PC-9 (cell line): Measurements from ENCODE around the gene CNTN4. TPM values are rescaled to one million over a fixed set of nuclear protein-coding genes. Genes with fewer than 3 reads are reported as not detected.

Experiments used
- BruUV-seq: library from RNA; stranded (reverse); fragments of 400-500 nt; replicated peaks from 2 replicates; lab custom pipeline; 2021; lab: Mats Ljungman, UMichigan
- CTCF ChIA-PET: fragments of 300-600 bp; sonication (Branson Sonifier 250); formaldehyde crosslinking; loops from one replicate; lab custom pipeline; 2022; ENCODE audit warnings: antibody characterized with exemption; lab: Charles Lee
- POLR2A ChIA-PET: fragments of 300-600 bp; sonication (Branson Sonifier 250); formaldehyde crosslinking; loops from one replicate; lab custom pipeline; 2022; ENCODE audit warnings: antibody characterized with exemption; ENCODE audit not compliant: unreplicated experiment; lab: Charles Lee
- DNase-seq, 2 experiments: peaks; one replicate each; pipeline versions ENCODE4 v3.0.0 to v3.0.0-alpha.2; 2015 to 2022; ENCODE audit warnings: mixed read lengths in 1 of 2
- H2AFZ ChIP-seq: fragments of 200-600 bp; sonication (generic); 2 replicates; pipeline ENCODE4 v1.8.1; 2017; ENCODE audit warnings: antibody characterized with exemption
- H3F3A ChIP-seq: fragments of 200-600 bp; sonication (generic); 2 replicates; pipeline ENCODE4 v1.8.1; 2017; ENCODE audit warnings: antibody characterized with exemption, mild to moderate bottlenecking, low read depth; ENCODE audit not compliant: insufficient read depth
- H3K27ac ChIP-seq: fragments of 200-600 bp; sonication (generic); 2 replicates; pipeline ENCODE4 v1.6.1; 2016; ENCODE audit warnings: mixed run types
- H3K27me3 ChIP-seq: fragments of 200-600 bp; sonication (generic); 2 replicates; pipeline ENCODE4 v1.6.1; 2016; ENCODE audit warnings: low read depth, mixed run types; ENCODE audit not compliant: insufficient read depth
- H3K36me3 ChIP-seq: fragments of 200-600 bp; sonication (generic); 2 replicates; pipeline ENCODE4 v1.6.1; 2016; ENCODE audit warnings: low read depth, mixed run types
- H3K4me1 ChIP-seq: fragments of 200-600 bp; sonication (generic); replicated peaks from 2 replicates; pipeline ENCODE4 v1.6.1; 2016; ENCODE audit warnings: mixed run types; ENCODE audit not compliant: insufficient read depth
- H3K4me2 ChIP-seq: fragments of 200-600 bp; sonication (generic); 2 replicates; pipeline ENCODE4 v1.6.1; 2017; ENCODE audit warnings: mixed run types
- H3K4me3 ChIP-seq: fragments of 200-600 bp; sonication (generic); 2 replicates; pipeline ENCODE4 v1.6.1; 2016; ENCODE audit warnings: mixed run types
- H3K79me2 ChIP-seq: fragments of 200-600 bp; sonication (generic); 2 replicates; pipeline ENCODE4 v1.6.1; 2017; ENCODE audit warnings: low read depth, mixed run types
- H3K9me2 ChIP-seq: fragments of 200-600 bp; sonication (generic); 2 replicates; pipeline ENCODE4 v1.8.1; 2017; ENCODE audit warnings: mild to moderate bottlenecking; ENCODE audit not compliant: insufficient read depth
- H3K9me3 ChIP-seq: fragments of 200-600 bp; sonication (generic); 2 replicates; pipeline ENCODE4 v1.8.1; 2016; ENCODE audit warnings: low read depth; ENCODE audit not compliant: insufficient read depth
- H4K20me1 ChIP-seq: fragments of 200-600 bp; sonication (generic); 2 replicates; pipeline ENCODE4 v1.8.1; 2017; ENCODE audit not compliant: insufficient read depth
- CTCF ChIP-seq: fragments of 200-600 bp; sonication (generic); conservative IDR thresholded peaks from 2 replicates; pipeline ENCODE4 v1.6.1; 2017; ENCODE audit warnings: mixed run types, antibody characterized with exemption, mild to moderate bottlenecking, moderate library complexity
- EZH2 ChIP-seq: fragments of 200-600 bp; sonication (generic); IDR thresholded peaks from 2 replicates; pipeline ENCODE4 v1.8.0; 2017; ENCODE audit warnings: antibody characterized with exemption, low read depth
- intact Hi-C: fragments of 100-400 bp; cut with micrococcal nuclease; formaldehyde crosslinking; loops from one replicate; pipeline ENCODE4 v1.10.0; 2022; ENCODE audit not compliant: unreplicated experiment
- total RNA-seq: library from RNA; stranded (reverse); gene quantifications from 2 replicates; pipeline ENCODE4 v1.2.3, GENCODE V29; 2021

CNTN4 gene
- total RNA-seq, 1 experiment from 2014 or later, result not detected

- BruUV-seq, result no TSS peak
- Histone ChIP-seq H3K9me2 (no peaks in the 10 kb centered on the region), H3K9me3 (no peaks in the 10 kb centered on the region), H3F3A (no peaks in the 10 kb centered on the region), H3K4me1 (no peaks in the 10 kb centered on the region), H3K79me2 (no peaks in the 10 kb centered on the region), H3K27ac (no peak overlapping the region), H2AFZ (no peak overlapping the region), H3K4me3 (no peak overlapping the region), H3K27me3 (no peaks in the 10 kb centered on the region), H4K20me1 (no peaks in the 10 kb centered on the region), H3K36me3 (no peaks in the 10 kb centered on the region), H3K4me2 (no peak overlapping the region)
- POLR2A ChIA-PET, result no interaction called here
- intact Hi-C loops, result no loop called here
- no peak for TF ChIP-seq EZH2
- no peak for TF ChIP-seq CTCF
- CTCF ChIA-PET, result no interaction called here
- no peak for DNase-seq
Observed at GRCh38 chr3:2861920-2862319, 763.3 kb downstream of the CNTN4 start.

GRCh38 chr3:2862366-2862765 lies 763.7 kb downstream of the CNTN4 start:
- H3K27me3 ChIP-seq, result no peaks in the 10 kb centered on the region
- H3F3A ChIP-seq, result no peaks in the 10 kb centered on the region
- no TSS peak for BruUV-seq
- no peak overlapping the region for H3K4me3 ChIP-seq
- ChIA-PET POLR2A (no interaction called here), CTCF (no interaction called here)
- H3K79me2 ChIP-seq, result no peaks in the 10 kb centered on the region
- intact Hi-C loops, result no loop called here
- no peaks in the 10 kb centered on the region for H3K9me3 ChIP-seq
- no peaks in the 10 kb centered on the region for H3K36me3 ChIP-seq
- DNase-seq, result no peak
- no peaks in the 10 kb centered on the region for H3K9me2 ChIP-seq
- H2AFZ ChIP-seq, result no peak overlapping the region
- no peak overlapping the region for H3K4me2 ChIP-seq
- no peaks in the 10 kb centered on the region for H4K20me1 ChIP-seq
- H3K27ac ChIP-seq, result no peak overlapping the region
- H3K4me1 ChIP-seq, result no peaks in the 10 kb centered on the region
- no peak for TF ChIP-seq EZH2
- TF ChIP-seq CTCF, result no peak

- ChIA-PET POLR2A (no interaction called here), CTCF (no interaction called here)
- Histone ChIP-seq H3K4me3 (no peak overlapping the region), H3K79me2 (no peaks in the 10 kb centered on the region), H4K20me1 (no peaks in the 10 kb centered on the region), H3K27me3 (no peaks in the 10 kb centered on the region), H2AFZ (no peak overlapping the region), H3K9me3 (no peaks in the 10 kb centered on the region), H3K36me3 (no peaks in the 10 kb centered on the region), H3K27ac (no peak overlapping the region), H3F3A (no peaks in the 10 kb centered on the region), H3K4me2 (no peak overlapping the region), H3K4me1 (no peaks in the 10 kb centered on the region), H3K9me2 (no peaks in the 10 kb centered on the region)
- TF ChIP-seq EZH2, result no peak
- TF ChIP-seq CTCF, result no peak
- no peak for DNase-seq
- BruUV-seq, result no TSS peak
- intact Hi-C loops, result no loop called here
Observed at GRCh38 chr3:2863127-2863526, 764.5 kb downstream of the CNTN4 start.
